Prostate gland (tissue), 2 donors: ENCODE measurements around the gene ACKR3.

Source experiments
- POLR2AphosphoS5 ChIP-seq: sonication (generic); formaldehyde crosslinking; IDR thresholded peaks from one replicate; pipeline ENCODE4 v1.6.1; 2017; ENCODE audit warnings: antibody characterized with exemption
- TF ChIP-seq, protein P1 (sequence below), 4 experiments: fragments of 200-600 bp in 2 of 4; fragments of 450-650 bp in 2 of 4; sonication (generic) in 2 of 4; IDR thresholded peaks; 1 replicate in 3 of 4; 2 replicates in 1 of 4; pipeline ENCODE4 v1.5.1; 2016 to 2019; ENCODE audit warnings: antibody characterized with exemption in 4 of 4, mild to moderate bottlenecking in 2 of 4, moderate library complexity in 2 of 4

DNA sequence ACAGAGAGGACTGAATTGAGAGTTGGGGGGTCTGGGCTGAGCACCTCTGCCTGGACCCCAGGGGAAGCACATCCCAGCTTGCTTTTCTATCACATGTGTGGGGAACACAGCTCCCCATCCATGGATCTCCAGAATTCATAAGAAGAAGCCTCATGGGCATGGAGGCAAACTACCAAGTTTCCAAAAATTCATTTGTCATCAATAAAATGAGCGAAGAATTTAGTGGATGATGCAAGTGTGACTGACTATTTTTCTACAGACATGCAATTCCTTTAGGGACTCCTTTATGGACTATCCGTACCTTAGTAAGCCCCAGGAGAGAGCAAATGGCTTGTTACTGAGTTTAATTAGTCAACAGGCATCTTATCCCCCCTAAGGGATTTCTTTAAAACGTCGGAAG lies 33.1 kb downstream of the ACKR3 start:
- TF ChIP-seq, protein P1, sequence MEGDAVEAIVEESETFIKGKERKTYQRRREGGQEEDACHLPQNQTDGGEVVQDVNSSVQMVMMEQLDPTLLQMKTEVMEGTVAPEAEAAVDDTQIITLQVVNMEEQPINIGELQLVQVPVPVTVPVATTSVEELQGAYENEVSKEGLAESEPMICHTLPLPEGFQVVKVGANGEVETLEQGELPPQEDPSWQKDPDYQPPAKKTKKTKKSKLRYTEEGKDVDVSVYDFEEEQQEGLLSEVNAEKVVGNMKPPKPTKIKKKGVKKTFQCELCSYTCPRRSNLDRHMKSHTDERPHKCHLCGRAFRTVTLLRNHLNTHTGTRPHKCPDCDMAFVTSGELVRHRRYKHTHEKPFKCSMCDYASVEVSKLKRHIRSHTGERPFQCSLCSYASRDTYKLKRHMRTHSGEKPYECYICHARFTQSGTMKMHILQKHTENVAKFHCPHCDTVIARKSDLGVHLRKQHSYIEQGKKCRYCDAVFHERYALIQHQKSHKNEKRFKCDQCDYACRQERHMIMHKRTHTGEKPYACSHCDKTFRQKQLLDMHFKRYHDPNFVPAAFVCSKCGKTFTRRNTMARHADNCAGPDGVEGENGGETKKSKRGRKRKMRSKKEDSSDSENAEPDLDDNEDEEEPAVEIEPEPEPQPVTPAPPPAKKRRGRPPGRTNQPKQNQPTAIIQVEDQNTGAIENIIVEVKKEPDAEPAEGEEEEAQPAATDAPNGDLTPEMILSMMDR (IDR thresholded peaks at IDR 0.05): no peak
- no peak for TF ChIP-seq POLR2AphosphoS5
